ENCODE data around the gene TYW1B.
"Not testable (repeated sequence)": the region's sequence is repeated elsewhere in the genome, so short reads cannot be mapped to it uniquely, and the experiment has no call there.

TYW1B gene

GRCh38 chr7:72625721-72626423, 202.1 kb downstream of the TYW1B start:
- DNase-seq (ENCODE audit: low spot score) = not testable (repeated sequence)

- DNase-seq (ENCODE audit: low spot score) = no peak
Measured at GRCh38 chr7:72622532-72622931, 205.5 kb downstream of the TYW1B start.

- not testable (repeated sequence) for DNase-seq (ENCODE audit: low spot score)
Measured at GRCh38 chr7:72621761-72622187, 206.2 kb downstream of the TYW1B start.

- not testable (repeated sequence) for DNase-seq (ENCODE audit: low spot score)
Measured at GRCh38 chr7:72620923-72621322, 207.1 kb downstream of the TYW1B start.

GRCh38 chr7:72618435-72619180, 209.4 kb downstream of the TYW1B start:
- not testable (repeated sequence) for DNase-seq (ENCODE audit: low spot score)

GRCh38 chr7:72609761-72610160, 218.2 kb downstream of the TYW1B start:
- not testable (repeated sequence) for DNase-seq (ENCODE audit: low spot score)

GRCh38 chr7:72607988-72608387, 220.0 kb downstream of the TYW1B start:
- DNase-seq (ENCODE audit: low spot score) = not testable (repeated sequence)

GRCh38 chr7:72605863-72606431, 222.1 kb downstream of the TYW1B start:
- not testable (repeated sequence) for DNase-seq (ENCODE audit: low spot score)

GRCh38 chr7:72604771-72605611, 223.0 kb downstream of the TYW1B start:
- not testable (repeated sequence) for DNase-seq (ENCODE audit: low spot score)

- DNase-seq (ENCODE audit: low spot score) = not testable (repeated sequence)
Measured at GRCh38 chr7:72603476-72603875, 224.5 kb downstream of the TYW1B start.

GRCh38 chr7:72603073-72603472, 224.9 kb downstream of the TYW1B start:
- DNase-seq (ENCODE audit: low spot score) = no peak

- not testable (repeated sequence) for DNase-seq (ENCODE audit: low spot score)
Measured at GRCh38 chr7:72601683-72602082, 226.3 kb downstream of the TYW1B start.

- not testable (repeated sequence) for DNase-seq (ENCODE audit: low spot score)
Measured at GRCh38 chr7:72590023-72590422, 238.0 kb downstream of the TYW1B start.

GRCh38 chr7:72587267-72587666, 240.7 kb downstream of the TYW1B start:
- not testable (repeated sequence) for DNase-seq (ENCODE audit: low spot score)

GRCh38 chr7:72584576-72584975, 243.4 kb downstream of the TYW1B start:
- not testable (repeated sequence) for DNase-seq (ENCODE audit: low spot score)

- not testable (repeated sequence) for DNase-seq (ENCODE audit: low spot score)
Measured at GRCh38 chr7:72583620-72584361, 244.2 kb downstream of the TYW1B start.

- DNase-seq (ENCODE audit: low spot score) = not testable (repeated sequence)
Measured at GRCh38 chr7:72580142-72580770, 247.7 kb downstream of the TYW1B start.

GRCh38 chr7:72577107-72577506, 250.9 kb downstream of the TYW1B start:
- no peak for DNase-seq (ENCODE audit: low spot score)

GRCh38 chr7:72561988-72562387, 266.0 kb downstream of the TYW1B start:
- DNase-seq (ENCODE audit: low spot score) = not testable (repeated sequence)

GRCh38 chr7:72559546-72559945, 268.5 kb downstream of the TYW1B start:
- not testable (repeated sequence) for DNase-seq (ENCODE audit: low spot score)

- DNase-seq (ENCODE audit: low spot score) = not testable (repeated sequence)
Measured at GRCh38 chr7:72556733-72557132, 271.3 kb downstream of the TYW1B start.
